Astrocyte (in vitro differentiated cells and primary cell): ENCODE data around the gene TFAP2A. TPM values are rescaled to one million over a fixed set of nuclear protein-coding genes. Genes with fewer than 3 reads are reported as not detected.

Experiments
- DNase-seq: peaks from one replicate; pipeline ENCODE4 v3.0.0-alpha.2; 2010; ENCODE audit warnings: low read depth
- FAIRE-seq: peaks from 2 replicates; lab custom pipeline; 2011; peaks lifted over from hg19 to GRCh38; lab: Jason Lieb, UNC
- H2AFZ ChIP-seq: 2 replicates; pipeline ENCODE4 v1.6.0; 2012; ENCODE audit warnings: low read depth, low read length, inconsistent platforms
- H3K27ac ChIP-seq: 2 replicates; pipeline ENCODE4 v1.5.1; 2011; ENCODE audit warnings: low read depth, low read length, inconsistent platforms
- H3K27me3 ChIP-seq: 2 replicates; pipeline ENCODE4 v1.6.0; 2011; ENCODE audit warnings: low read length, inconsistent platforms; ENCODE audit not compliant: insufficient read depth
- H3K36me3 ChIP-seq: 2 replicates; pipeline ENCODE4 v1.5.1; 2011; ENCODE audit warnings: low read length, inconsistent platforms; ENCODE audit not compliant: insufficient read depth
- H3K4me1 ChIP-seq: 2 replicates; pipeline ENCODE4 v1.5.1; 2011; ENCODE audit warnings: low read length, inconsistent platforms; ENCODE audit not compliant: insufficient read depth
- H3K4me2 ChIP-seq: 2 replicates; pipeline ENCODE4 v1.6.0; 2012; ENCODE audit warnings: low read length, inconsistent platforms
- H3K4me3 ChIP-seq: 2 replicates; pipeline ENCODE4 v1.5.1; 2011; ENCODE audit warnings: low read depth, mild to moderate bottlenecking, low read length, inconsistent platforms; ENCODE audit not compliant: insufficient read depth
- H3K79me2 ChIP-seq: 2 replicates; pipeline ENCODE4 v1.6.0; 2012; ENCODE audit warnings: mild to moderate bottlenecking, low read length, inconsistent platforms; ENCODE audit not compliant: insufficient read depth
- H3K9ac ChIP-seq: 2 replicates; pipeline ENCODE4 v1.6.0; 2012; ENCODE audit warnings: mild to moderate bottlenecking, low read length, inconsistent platforms
- H3K9me3 ChIP-seq: 2 replicates; pipeline ENCODE4 v1.5.1; 2012; ENCODE audit warnings: low read depth, mild to moderate bottlenecking, low read length, inconsistent platforms; ENCODE audit not compliant: insufficient read depth
- H4K20me1 ChIP-seq: 2 replicates; pipeline ENCODE4 v1.6.0; 2012; ENCODE audit warnings: low read length, inconsistent platforms; ENCODE audit not compliant: insufficient read depth
- H3K27ac Mint-ChIP-seq: one replicate; pipeline ENCODE4 v1.8.0; 2021; ENCODE audit warnings: mild to moderate bottlenecking, mixed read lengths; ENCODE audit not compliant: unreplicated experiment
- H3K27me3 Mint-ChIP-seq: one replicate; pipeline ENCODE4 v1.8.0; 2021; ENCODE audit warnings: low read depth, mixed read lengths; ENCODE audit not compliant: unreplicated experiment
- H3K36me3 Mint-ChIP-seq: one replicate; pipeline ENCODE4 v1.8.0; 2021; ENCODE audit warnings: low read depth, mixed read lengths; ENCODE audit not compliant: unreplicated experiment
- H3K4me1 Mint-ChIP-seq: one replicate; pipeline ENCODE4 v1.8.0; 2021; ENCODE audit warnings: low read depth, mixed read lengths; ENCODE audit not compliant: unreplicated experiment
- H3K4me3 Mint-ChIP-seq: one replicate; pipeline ENCODE4 v1.8.0; 2021; ENCODE audit warnings: mild to moderate bottlenecking, moderate library complexity, mixed read lengths; ENCODE audit not compliant: unreplicated experiment
- H3K9me3 Mint-ChIP-seq: one replicate; pipeline ENCODE4 v1.8.0; 2021; ENCODE audit warnings: mild to moderate bottlenecking, mixed read lengths; ENCODE audit not compliant: unreplicated experiment
- EZH2 ChIP-seq: IDR thresholded peaks from 2 replicates; pipeline ENCODE4 v1.6.1; 2012; ENCODE audit warnings: mild to moderate bottlenecking, low read length, inconsistent platforms; ENCODE audit not compliant: insufficient read depth
- total RNA-seq: library from RNA; stranded (reverse); gene quantifications from 2 replicates; pipeline ENCODE4 v1.2.1, GENCODE V29; 2021
- TF ChIP-seq, protein P1 (sequence below): IDR thresholded peaks from 2 replicates; pipeline ENCODE4 v1.5.1; 2011; ENCODE audit warnings: low read depth, mild to moderate bottlenecking, inconsistent platforms, low read length, moderate library complexity; ENCODE audit not compliant: insufficient read depth

The TFAP2A gene
- total RNA-seq, 1 donor from 2014 or later, result 6.6 TPM

DNA sequence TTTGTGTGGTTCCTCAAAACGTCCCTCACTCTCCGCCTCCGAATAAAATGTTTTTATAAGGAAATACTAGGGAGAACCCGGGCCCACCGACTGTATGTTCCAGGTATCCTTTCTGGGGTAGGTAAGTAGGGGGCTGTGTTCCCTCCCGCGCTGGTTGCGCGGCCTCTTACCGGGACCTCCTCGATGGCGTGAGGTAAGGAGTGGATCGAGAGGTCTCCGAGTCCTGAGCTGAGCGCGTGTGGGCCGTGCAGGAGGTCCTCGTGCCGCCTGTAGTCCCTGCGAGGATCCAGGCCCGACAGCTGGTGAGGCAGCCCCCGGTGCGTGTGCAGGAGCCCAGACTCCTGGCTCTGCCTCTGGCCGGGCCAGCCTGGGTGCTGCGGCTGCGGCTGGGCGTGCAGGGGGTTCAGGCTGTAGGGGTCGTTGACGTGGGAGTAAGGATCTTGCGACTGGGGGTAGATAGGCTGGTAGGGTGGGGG lies 5.1 kb downstream of the TFAP2A start:
- TF ChIP-seq, protein P1, sequence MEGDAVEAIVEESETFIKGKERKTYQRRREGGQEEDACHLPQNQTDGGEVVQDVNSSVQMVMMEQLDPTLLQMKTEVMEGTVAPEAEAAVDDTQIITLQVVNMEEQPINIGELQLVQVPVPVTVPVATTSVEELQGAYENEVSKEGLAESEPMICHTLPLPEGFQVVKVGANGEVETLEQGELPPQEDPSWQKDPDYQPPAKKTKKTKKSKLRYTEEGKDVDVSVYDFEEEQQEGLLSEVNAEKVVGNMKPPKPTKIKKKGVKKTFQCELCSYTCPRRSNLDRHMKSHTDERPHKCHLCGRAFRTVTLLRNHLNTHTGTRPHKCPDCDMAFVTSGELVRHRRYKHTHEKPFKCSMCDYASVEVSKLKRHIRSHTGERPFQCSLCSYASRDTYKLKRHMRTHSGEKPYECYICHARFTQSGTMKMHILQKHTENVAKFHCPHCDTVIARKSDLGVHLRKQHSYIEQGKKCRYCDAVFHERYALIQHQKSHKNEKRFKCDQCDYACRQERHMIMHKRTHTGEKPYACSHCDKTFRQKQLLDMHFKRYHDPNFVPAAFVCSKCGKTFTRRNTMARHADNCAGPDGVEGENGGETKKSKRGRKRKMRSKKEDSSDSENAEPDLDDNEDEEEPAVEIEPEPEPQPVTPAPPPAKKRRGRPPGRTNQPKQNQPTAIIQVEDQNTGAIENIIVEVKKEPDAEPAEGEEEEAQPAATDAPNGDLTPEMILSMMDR, result no peak
- TF ChIP-seq EZH2, result peak; percentile 98
- Histone ChIP-seq H3K27me3 (peaks cover 91% of the 10 kb centered on the region), H3K4me2 (no peak overlapping the region), H3K9ac (no peak overlapping the region), H3K4me3 (no peak overlapping the region), H3K27ac (no peak overlapping the region), H3K4me1 (peaks cover 5% of the 10 kb centered on the region), H4K20me1 (peaks cover 11% of the 10 kb centered on the region), H2AFZ (no peak overlapping the region), H3K9me3 (no peaks in the 10 kb centered on the region), H3K36me3 (no peaks in the 10 kb centered on the region), H3K79me2 (no peaks in the 10 kb centered on the region)
- H3K4me1 Mint-ChIP-seq, result peaks cover 5% of the 10 kb centered on the region
- H3K4me3 Mint-ChIP-seq, result no peak overlapping the region
- H3K36me3 Mint-ChIP-seq, result no peaks in the 10 kb centered on the region
- peak overlapping the region; percentile 12 for H3K27ac Mint-ChIP-seq
- peaks cover 84% of the 10 kb centered on the region for H3K27me3 Mint-ChIP-seq
- no peak for FAIRE-seq
- DNase-seq, result no peak
- H3K9me3 Mint-ChIP-seq, result peaks cover 23% of the 10 kb centered on the region

GRCh38 chr6:10409233-10409721 lies 5.6 kb downstream of the TFAP2A start:
- Mint-ChIP-seq H3K27ac (peak overlapping the region; percentile 41), H3K9me3 (peaks cover 23% of the 10 kb centered on the region), H3K4me3 (peak overlapping the region; percentile 20), H3K27me3 (peaks cover 79% of the 10 kb centered on the region), H3K4me1 (peaks cover 5% of the 10 kb centered on the region), H3K36me3 (no peaks in the 10 kb centered on the region)
- Histone ChIP-seq H3K4me2 (no peak overlapping the region), H3K36me3 (no peaks in the 10 kb centered on the region), H2AFZ (no peak overlapping the region), H3K9me3 (no peaks in the 10 kb centered on the region), H3K79me2 (no peaks in the 10 kb centered on the region), H3K9ac (no peak overlapping the region), H3K27me3 (peaks cover 86% of the 10 kb centered on the region), H4K20me1 (peaks cover 11% of the 10 kb centered on the region), H3K4me1 (peaks cover 7% of the 10 kb centered on the region), H3K27ac (no peak overlapping the region), H3K4me3 (no peak overlapping the region)
- FAIRE-seq, result no peak
- TF ChIP-seq, protein P1, result no peak
- no peak for TF ChIP-seq EZH2
- no peak for DNase-seq

- Histone ChIP-seq H3K4me3 (no peak overlapping the region), H2AFZ (no peak overlapping the region), H3K79me2 (no peaks in the 10 kb centered on the region), H3K9me3 (no peaks in the 10 kb centered on the region), H4K20me1 (peaks cover 8% of the 10 kb centered on the region), H3K36me3 (no peaks in the 10 kb centered on the region), H3K27me3 (peaks cover 78% of the 10 kb centered on the region), H3K4me1 (peaks cover 10% of the 10 kb centered on the region), H3K27ac (no peak overlapping the region), H3K9ac (no peak overlapping the region), H3K4me2 (no peak overlapping the region)
- Mint-ChIP-seq H3K27ac (peak overlapping the region; percentile 10), H3K27me3 (peaks cover 71% of the 10 kb centered on the region), H3K4me3 (no peak overlapping the region), H3K36me3 (no peaks in the 10 kb centered on the region), H3K4me1 (peaks cover 5% of the 10 kb centered on the region), H3K9me3 (peaks cover 23% of the 10 kb centered on the region)
- TF ChIP-seq, protein P1, result no peak
- TF ChIP-seq EZH2, result no peak
- FAIRE-seq (no peak), DNase-seq (no peak)
Observed at GRCh38 chr6:10408457-10408856, 6.4 kb downstream of the TFAP2A start.
